CMK (cell line): ENCODE data around the gene TWIST2.

ENCODE experiments used
- DNase-seq: peaks from one replicate; pipeline ENCODE4 v3.0.0-alpha.2; 2010; ENCODE audit warnings: low read depth

Gene TWIST2

DNA sequence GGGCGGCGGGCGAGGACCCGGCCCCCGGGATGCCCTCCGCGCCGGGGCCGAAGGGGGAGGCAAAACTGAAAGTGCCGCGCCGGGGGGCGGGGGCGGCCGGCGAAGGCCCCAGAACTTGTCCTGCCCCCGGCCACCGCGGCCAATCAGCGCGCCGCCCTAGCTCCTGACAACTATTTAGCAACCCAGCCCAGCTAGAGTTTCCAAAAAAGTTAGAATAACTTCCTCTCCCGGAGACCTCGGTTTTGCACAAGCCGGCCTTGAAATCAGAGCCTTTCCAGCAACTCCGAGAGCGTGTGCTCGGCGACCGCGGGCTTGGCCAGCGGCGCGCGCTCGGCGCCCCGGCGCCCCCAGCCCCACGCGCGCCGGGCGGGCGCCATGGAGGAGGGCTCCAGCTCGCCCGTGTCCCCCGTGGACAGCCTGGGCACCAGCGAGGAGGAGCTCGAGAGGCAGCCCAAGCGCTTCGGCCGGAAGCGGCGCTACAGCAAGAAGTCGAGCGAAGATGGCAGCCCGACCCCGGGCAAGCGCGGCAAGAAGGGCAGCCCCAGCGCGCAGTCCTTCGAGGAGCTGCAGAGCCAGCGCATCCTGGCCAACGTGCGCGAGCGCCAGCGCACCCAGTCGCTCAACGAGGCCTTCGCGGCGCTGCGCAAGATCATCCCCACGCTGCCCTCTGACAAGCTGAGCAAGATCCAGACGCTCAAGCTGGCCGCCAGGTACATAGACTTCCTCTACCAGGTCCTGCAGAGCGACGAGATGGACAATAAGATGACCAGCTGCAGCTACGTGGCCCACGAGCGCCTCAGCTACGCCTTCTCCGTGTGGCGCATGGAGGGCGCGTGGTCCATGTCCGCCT is at the start of gene TWIST2:
Gene TWIST2 (plus strand): TSS at position 245 of the 850 bp plus-strand sequence. CDS start 131 bp downstream, at position 376.
- DNase-seq = no peak

DNA sequence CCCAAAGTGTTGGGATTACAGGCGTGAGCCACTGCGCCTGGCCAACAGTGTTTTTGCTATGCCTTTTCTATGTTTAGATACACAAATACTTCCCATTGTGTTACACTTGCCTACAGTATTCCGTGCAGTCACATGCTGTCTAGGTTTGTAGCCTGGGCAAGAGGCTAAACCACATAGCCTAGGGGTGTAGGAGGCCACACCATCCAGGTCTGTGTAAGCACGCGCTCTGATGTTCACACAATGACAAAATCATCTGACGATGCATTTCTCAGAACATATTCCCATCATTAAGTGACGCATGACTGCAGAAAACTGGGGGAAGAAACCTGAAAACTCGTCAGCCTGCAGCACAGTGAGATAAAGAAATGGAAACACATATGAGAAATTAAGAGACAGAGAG is 46.1 kb upstream of the TWIST2 start:
- no peak for DNase-seq

DNA sequence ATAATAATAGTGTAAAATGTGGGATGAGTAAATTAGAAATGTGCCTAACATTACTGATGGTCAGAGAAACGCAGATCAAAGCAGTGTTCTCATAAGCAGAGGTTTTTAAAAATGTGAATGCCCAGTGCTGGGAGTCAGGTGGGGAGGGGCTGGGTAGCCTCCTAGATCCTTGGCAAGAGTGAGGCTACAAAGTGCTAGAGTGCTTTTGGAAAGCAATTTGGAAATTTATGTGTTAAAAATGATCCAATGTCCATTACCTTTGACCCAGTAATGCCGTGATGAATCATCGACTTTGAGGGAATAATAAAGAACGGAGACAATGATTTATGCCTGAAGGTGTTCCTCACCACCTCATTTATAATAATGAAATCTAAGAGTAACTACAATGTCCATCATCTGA is 44.9 kb upstream of the TWIST2 start:
- DNase-seq = no peak

DNA sequence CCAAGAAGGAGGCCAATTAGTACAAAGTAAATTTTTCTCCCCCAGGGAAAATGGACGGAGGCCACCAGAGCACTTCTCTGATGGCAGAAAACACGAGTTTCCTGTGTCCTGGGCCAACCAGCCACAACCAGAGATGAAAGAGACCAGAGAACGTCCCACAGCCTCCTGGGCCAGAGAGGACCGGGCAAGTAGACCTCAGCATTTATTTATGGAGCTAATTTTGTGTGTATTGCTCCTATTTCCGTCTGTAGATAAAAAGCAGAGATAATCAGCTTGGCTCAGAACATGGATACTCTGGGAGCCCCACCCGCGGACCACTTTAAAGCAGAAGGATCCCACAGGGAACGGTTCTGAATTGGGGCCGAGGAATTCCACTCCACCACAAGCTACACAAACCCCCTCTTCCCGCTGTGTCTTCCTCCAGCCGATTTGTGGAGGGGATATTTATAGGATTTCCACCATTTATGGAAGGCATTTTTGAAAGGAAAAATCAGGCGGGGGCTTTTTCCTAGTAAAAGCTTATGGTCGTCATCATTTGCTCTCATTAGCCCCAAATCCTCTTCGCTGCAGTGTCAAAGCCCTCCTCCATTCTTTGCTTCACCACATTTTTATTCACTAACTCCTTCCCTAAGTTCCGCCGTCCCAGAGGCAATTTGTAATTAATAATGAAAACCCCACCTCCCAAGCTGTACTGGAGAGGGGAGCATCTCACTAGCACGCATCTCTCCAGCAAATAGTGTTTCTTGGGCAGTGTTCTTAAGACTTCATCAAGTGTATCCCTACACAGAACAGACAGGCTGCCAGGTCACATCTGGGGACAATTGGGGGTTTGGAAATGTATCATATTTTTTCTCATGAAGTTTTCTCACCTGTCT is 43.7 kb upstream of the TWIST2 start:
- no peak for DNase-seq

DNA sequence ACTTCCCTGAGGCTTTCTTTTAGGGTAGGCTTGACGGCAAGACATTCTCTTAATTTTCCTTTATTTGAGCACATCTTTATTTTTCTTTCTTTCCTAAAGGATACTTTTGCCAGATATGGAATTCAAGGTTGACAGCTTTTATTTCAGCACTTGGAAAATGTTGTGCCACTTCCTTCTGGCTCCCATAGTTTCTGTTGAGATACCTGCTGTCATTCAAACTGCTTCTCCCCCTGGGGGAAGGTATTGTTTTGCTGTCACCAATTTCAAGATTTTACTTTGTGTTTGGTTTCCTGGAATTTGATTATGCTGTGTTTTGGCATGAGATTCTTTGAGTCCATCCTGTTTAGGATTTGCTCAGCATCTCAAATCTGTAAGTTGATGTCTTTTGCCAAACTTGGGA is 39.1 kb upstream of the TWIST2 start:
- DNase-seq = no peak

DNA sequence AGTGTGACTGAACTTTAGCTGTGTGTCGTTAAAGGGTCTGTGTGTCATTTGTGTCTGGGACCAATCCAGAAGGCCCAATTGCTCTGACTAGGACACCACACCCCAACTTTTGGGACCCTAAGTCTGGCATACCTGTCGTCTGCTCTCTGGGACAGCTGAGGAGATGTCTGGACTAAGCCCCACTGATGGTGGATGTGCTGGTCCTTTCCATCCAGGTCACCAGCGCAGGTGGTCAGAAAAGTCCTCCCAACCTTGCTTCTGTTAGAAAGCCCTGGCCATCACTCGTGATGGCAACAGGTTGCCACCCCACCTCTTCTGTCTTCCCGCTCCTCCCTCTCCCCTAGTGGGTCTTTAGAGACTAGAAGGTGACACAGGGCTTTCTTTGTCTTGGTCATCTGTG is 37.6 kb upstream of the TWIST2 start:
- DNase-seq = no peak

DNA sequence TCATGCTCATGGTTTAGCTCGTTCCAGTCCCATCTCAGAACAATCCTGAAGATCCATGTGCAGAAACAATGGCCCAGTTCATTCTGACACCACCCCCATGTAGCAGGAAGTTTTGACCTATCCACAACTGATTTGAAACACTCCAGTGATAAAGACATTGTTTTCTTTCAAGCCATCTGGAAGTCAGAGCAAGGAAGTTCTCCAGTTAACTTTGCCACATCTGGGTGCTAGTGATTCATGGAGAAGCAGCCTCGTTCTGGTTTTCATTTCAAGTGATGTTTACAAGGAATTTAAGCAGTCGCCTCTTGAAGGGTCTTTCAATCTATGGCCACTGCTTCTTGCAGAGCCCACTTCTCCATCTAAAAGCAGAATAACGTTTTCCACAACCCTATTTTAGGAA is 36.6 kb upstream of the TWIST2 start:
- no peak for DNase-seq

DNA sequence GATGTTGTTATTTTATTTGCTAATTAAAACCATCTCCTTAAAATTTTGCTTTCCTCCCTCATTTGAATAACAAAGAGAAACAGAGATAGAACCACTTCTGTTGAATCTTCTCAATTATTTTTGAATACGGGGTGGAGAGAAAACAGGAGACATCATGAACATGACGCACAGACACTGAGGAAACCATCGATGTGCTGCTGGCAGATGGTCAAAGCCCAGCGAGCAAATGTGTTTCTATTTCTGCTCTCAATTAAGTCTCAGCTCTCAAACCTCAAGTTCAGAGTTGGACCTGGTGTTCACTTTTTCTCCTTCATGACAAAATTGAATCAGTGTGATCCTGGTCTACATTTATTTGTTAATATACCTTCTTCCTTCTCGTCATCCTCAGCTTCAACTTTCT is 36.1 kb upstream of the TWIST2 start:
- no peak for DNase-seq

DNA sequence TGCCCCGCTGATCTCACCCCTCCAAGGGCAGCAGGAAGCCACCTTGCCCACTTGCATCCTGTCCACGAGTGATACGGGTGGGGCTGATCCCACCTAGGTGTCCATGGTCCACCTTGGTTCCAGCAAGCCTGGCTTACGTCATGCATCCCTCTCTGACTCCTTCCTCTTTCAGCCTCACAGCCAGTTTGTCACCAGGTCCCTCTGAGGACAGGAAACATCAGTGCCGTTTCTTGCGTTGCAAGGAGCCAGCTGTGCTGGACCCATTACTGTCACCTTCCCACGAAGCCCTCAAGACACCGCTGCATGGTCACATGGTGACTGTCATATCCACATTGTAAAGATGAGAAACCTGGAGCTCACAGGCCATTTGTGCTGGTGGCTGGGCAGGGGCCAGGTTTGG is 34.8 kb upstream of the TWIST2 start:
- no peak for DNase-seq

DNA sequence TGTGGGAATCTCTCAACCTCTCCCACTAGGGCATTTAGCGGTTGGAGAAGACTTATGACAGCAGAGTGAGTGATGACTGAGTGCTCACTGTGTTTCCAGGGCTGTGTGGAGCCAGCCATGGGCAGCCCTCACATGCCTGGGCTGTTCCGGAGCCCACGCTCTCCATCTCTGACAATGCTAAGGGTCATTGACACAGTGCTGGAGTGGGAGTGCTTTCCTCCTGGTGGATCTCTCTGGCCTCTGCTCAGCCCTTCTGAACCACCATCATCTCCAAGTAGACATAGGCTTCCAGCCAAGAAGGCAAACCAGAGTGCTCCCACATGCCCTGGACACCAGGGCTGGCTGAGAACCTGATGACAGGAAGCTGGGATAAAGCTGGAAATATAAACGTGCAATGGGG is 33.1 kb upstream of the TWIST2 start:
- no peak for DNase-seq

DNA sequence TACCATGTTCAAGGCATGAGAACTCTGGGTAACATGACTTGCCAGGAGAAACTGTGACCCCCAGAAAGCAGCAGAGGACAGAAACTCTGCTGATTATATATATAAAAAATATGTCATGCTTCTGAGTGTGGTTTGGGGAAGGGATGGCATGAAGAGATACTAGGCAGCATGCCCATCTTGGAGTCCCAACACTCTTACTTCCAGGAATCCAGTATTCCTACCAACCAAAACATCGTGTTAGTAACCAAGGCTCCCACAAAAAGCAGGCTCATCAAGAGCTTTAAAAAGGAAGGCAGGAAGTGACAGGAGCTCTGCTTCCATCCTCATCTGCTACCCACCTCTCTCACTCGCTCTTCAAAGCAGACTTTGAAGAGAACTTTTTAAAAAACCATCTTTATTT is 31.6 kb upstream of the TWIST2 start:
- no peak for DNase-seq

DNA sequence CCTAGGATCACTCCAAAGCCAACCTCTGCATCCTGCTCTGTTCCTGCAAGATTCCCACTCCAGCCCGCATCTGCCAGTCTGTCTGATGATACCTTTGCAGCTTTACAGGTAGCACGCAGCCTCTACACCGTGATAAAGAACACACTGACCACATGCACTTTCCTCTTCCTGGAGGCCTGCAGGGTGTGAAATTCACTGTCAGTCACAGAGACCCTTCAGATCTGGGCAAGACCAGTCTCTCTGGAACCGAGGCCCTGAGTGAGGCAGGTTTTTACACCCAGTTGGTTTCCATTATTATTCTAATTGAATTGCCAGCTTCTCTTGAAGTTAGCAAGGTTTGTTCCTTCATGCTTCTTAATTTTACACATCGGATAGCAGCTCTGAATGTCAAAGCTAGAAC is 30.5 kb upstream of the TWIST2 start:
- no peak for DNase-seq

DNA sequence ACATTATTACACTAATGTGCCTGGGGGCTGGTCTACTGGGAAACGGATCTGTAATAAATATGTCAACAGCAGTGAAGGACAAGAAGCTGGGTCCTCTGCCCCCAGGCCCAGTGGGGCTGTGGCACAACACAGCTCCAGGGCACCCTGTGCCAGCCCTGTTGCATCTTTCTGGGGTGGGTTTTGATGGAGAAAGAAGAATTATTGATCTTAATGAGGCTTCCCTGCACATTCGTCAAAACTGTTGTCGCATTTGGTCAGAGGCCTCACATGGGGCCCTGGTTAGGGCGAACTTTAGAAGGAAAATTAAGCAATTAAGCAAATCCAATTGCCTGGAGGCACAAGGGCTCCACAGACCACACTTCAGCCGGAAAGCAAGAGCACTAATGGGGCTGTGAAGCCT is 30.0 kb upstream of the TWIST2 start:
- DNase-seq = no peak

DNA sequence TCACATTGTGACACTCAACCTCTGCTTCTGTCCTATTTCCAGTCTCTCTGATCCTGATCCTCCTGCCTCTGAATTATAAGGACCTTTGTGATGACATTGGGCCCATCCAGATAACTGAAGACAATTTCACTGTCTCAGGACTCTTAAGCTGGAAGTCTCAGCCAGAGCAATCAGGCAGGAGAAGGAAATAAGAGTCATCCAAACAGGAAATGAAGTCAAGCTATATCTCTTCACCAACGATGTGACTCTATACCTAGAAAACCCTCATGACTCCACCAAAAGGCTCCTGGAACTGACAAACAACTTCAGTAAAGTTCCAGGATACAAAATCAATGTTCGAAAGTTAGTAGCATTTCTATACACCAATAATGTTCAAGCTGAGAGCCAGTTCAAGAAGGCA is 29.3 kb upstream of the TWIST2 start:
- DNase-seq = no peak

DNA sequence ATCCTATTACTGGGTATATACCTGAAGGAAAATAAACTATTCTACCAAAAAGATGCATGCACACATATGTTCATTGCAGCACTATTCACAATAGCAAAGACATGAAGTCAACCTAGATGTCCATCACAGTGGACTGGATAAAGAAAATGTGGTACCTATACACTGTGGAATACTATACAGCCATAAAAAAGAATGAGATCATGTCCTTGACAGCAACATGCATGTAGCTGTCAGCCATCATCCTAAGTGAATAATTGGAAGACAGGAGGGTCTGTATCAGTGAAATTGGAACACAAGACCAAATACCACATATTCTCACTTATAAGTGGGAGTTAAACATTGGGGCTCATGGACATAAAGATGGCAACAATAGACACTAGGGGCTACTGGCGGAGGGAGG is 27.7 kb upstream of the TWIST2 start:
- DNase-seq = no peak

DNA sequence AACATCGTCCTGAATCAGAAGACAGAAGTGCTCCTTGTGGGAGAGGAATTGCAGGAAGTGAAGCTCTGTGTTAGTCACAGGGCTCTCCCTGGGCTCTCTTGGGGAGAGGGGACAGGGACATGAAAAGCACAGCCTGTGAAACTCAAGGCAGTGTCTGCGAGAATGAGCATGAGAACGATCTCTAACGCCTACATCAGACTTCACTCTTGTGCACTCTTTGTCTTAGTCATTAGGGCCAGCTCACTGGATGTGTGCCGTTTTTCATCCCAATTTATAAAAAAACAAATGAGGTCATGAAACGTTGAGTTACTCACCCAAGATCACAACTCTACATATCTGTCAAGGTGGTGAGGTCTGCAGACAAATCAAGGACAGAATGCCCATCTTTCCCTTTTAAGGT is 27.0 kb upstream of the TWIST2 start:
- no peak for DNase-seq

DNA sequence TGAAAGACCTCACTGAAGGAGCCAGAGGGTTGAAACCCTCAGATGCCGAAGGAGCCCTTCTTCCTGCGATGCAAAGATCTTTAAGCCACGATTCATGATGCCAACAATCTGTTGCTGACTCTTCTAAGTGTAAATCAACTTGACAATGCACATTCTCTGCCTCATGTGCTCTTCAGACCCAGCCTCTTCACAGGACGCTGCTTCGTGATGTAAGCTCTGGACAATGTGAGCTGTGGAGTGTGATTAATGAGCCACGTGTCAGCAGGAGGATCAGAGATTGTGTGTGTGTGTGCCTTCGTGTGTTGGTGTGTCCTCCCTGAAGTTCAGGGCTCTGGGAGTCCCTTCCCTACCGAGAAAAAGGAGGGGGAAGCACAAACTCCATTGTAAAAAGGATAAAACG is 26.5 kb upstream of the TWIST2 start:
- no peak for DNase-seq

DNA sequence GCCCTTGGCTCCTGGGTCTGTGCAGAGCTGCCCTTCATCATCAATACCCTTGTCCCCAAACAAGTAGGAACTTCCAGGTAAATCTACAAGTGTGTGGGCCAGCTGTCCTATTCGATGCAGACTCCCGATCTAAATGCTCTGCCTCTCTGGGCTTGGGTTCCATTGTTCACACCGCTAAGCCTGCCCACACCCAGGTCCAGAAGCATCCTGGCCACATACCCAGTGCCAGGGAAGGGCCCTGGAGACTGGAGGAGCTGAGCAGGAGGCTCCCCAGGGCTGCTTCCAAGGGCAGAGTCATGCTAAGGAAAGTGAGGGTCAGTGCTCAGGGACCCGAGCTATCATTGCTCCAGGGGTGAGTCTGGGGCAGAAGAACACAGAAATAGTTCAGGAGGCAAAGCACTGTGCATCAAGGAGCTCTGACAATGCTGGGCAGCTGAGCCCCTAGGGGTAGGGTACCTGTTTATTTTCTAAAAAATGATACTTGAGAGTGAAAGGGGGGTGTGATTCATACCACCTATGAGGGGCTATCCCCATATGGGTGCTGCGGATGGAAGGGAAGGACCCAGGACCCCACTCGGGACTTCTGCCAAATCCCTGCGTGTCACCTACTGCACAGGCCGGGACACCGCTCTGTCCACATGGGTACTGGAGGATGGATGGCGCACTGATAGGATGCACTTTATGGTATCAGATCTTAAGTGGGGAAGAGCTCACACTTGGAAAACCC is 25.8 kb upstream of the TWIST2 start:
- DNase-seq = no peak

DNA sequence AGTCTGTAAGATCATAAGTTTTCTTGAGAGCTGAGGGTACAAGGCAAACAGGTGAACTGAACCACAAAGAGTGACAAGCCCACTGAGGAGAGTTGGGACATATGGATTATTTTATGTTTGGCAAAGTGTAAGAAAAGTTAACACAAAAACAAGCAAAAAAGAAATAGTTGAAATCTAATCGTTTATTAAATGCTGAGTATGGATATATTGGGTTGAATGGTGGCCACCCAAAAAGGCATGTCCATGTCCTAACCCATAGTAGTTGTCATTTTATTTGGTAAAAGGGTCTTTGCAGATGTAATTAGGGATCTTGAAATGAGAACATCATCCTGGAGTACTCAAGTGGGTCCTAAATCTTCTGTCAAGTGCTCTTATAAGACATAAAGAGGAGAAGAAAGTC is 24.9 kb upstream of the TWIST2 start:
- no peak for DNase-seq

DNA sequence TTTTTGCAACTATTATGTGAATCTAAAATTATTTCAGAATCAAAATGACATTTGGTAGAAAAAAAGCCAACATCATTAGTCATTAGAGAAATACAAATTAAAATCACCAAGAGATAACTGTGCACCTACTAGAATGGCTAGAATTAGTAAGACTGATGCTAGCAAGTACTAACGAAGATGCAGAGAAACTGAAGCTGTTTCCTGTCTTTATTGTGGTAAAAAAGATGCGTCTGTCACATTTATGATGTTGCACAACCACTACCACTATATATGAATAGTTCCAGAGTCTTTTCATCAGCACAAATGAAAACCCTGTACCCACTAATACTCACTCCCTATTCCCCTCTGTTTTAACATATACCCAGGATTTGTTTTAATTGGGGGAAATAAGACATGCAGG is 16.7 kb upstream of the TWIST2 start:
- DNase-seq = no peak

DNA sequence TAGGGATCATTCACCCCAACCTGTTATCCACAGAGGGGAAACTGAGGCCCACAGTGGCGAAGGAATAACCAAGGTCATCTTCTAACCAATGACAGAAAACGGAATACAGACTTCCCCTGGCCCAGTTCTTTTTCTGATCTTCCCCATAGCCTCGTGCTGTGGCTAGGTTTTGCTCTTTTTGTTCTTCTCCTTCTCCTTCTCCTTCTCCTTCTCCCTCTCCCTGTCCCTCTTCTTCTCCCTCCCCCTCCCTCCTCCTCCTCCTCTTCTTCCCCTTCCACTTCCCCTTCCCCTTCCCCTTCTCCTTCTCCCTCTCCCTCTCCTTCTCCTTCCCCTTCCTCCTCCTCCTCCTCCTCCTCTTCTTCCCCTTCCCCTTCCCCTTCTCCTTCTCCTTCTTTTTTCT is 12.9 kb upstream of the TWIST2 start:
- no peak for DNase-seq

DNA sequence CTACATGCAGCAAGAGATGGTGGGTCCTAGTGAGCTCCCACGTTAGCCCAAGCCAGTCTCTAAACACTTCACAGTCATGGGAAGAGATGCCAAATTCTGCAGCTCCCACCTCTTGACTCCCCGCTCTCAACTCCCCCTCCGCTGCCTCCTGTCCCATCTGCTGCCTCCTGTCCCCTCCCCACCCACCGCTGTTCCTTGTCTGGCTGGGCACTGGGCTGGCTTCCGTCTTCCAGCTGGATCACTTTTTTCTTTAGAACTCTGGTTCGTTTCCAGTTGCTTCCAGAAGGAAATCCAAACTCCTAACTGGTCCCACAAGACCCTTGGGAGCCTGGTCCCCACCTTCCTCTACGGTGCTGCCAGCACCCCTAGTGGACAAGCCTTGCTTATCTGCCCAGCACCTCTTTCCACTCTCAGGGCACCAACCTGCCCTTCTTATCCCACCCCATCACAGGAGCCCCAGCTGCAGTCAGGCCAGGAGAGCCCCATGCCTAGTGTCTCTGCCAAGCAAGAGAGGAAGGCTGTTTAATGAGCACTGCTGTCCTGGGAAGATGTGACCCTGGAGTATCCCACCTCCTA is 12.1 kb upstream of the TWIST2 start:
- DNase-seq = no peak
